Measurements from ENCODE around the gene USP40. TPM values are rescaled to one million over a fixed set of nuclear protein-coding genes. Genes with fewer than 3 reads are reported as not detected.

Gene USP40
- total and polyA plus RNA-seq, 2 of the 8 experiments (the other 6 are each of a cell fraction or from before 2014, with no cell fraction given): 12.0 to 15.7 TPM

GRCh38 chr2:233453111-233453915, 113.3 kb downstream of the USP40 start:
- peaks cover 0 to 6% (median 3%) of the 10 kb centered on the region in 4 experiments; a peak in 3 of 8 replicates for H3K36me3 ChIP-seq (ENCODE audit: control insufficient read depth in 2 of 4, insufficient read depth in 4 of 4, low read length in 3 of 4)
- CTCF ChIA-PET (ENCODE audit: partially characterized antibody): interaction anchor here (0.7 to 1.8 kb wide), 7 partner anchors 9 to 380 kb away, joined by 3 to 6 read pairs (median 4); no protein-coding TSS in a partner anchor

More at GRCh38 chr2:233453111-233453915, 113.3 kb downstream of the USP40 start:
- no peaks in the 10 kb centered on the region for H4K20me1 ChIP-seq (replicated peaks in 1 of 2; ENCODE audit: control insufficient read depth in 1 of 2, insufficient read depth in 2 of 2, low read length in 2 of 2)
- H2BK12ac ChIP-seq (ENCODE audit: low read depth, low read length): no peak overlapping the region
- DNase-seq (ENCODE audit: low read depth in 1 of 2, low spot score in 2 of 2) (no peak), FAIRE-seq (no peak)
- H3K23ac ChIP-seq (ENCODE audit: insufficient read length): no peak overlapping the region
- no peak overlapping the region for H2AFZ ChIP-seq (ENCODE audit: low read length)
- H3K27ac ChIP-seq (ENCODE audit: low read depth, low read length): no peak overlapping the region
- no peak overlapping the region for H3K18ac ChIP-seq (ENCODE audit: extremely low read depth, low read length)
- H4K8ac ChIP-seq (ENCODE audit: extremely low read depth, insufficient read depth, low read length): peak overlapping the region; percentile 43; the same call in 1 of the 2 replicates
- H3K23me2 ChIP-seq (ENCODE audit: low read depth, low read length): no peaks in the 10 kb centered on the region
- H3K9ac ChIP-seq (replicated peaks in 1 of 4; ENCODE audit: extremely low read depth in 1 of 4, low read depth in 3 of 4, low read length in 3 of 4): no peak overlapping the region
- H3K79me2 ChIP-seq (ENCODE audit: control insufficient read depth in 1 of 2, insufficient read depth in 2 of 2, low read length in 2 of 2): no peaks in the 10 kb centered on the region
- H4K91ac ChIP-seq (replicated peaks; ENCODE audit: insufficient read length, low read length): no peak overlapping the region
- no peak overlapping the region for H2BK15ac ChIP-seq (ENCODE audit: low read length)
- H2AK5ac ChIP-seq (ENCODE audit: low read depth, low read length): no peak overlapping the region
- POLR2A ChIA-PET (ENCODE audit: partially characterized antibody): no interaction called here
- WGBS, 2 experiments (ENCODE audit: extremely low coverage in 1 of 2, insufficient coverage in 1 of 2, insufficient read length in 1 of 2, insufficient replicate concordance in 2 of 2, low coverage in 1 of 2, low lambda C conversion rate in 2 of 2, missing lambda C conversion rate in 1 of 2): 86% methylated on average over 9 of the region's 10 CpGs; no CpG with 5 or more reads in 1 of the 2 experiments
- no peak for TF ChIP-seq POLR2AphosphoS5 (IDR thresholded peaks at IDR 0.05; ENCODE audit: low read depth, low read length)
- TF ChIP-seq SIX5 (IDR thresholded peaks at IDR 0.05; ENCODE audit: low read depth, low read length): no peak
- TF ChIP-seq JUN (IDR thresholded peaks at IDR 0.05; ENCODE audit: low read depth, low read length): no peak
- no peak for TF ChIP-seq HDAC6 (IDR thresholded peaks at IDR 0.05; ENCODE audit: low read depth, low read length)
- no peak for TF ChIP-seq RFX5 (IDR thresholded peaks at IDR 0.05; ENCODE audit: borderline replicate concordance, low read depth, low read length)
- TF ChIP-seq PHF8 (conservative IDR thresholded peaks at IDR 0.05; ENCODE audit: low read depth, low read length): no peak
- H3K4me1 ChIP-seq (replicated peaks in 1 of 4; ENCODE audit: control insufficient read depth in 3 of 4, insufficient read depth in 4 of 4, low read length in 3 of 4): no peaks in the 10 kb centered on the region; a peak in 1 of 7 replicates
- no peak overlapping the region for H2BK120ac ChIP-seq (replicated peaks; ENCODE audit: low read depth, low read length)
- no peaks in the 10 kb centered on the region for H3K79me1 ChIP-seq (ENCODE audit: low read depth, low read length)
- H2BK20ac ChIP-seq (ENCODE audit: low read length): no peak overlapping the region
- H3K9me3 ChIP-seq (ENCODE audit: insufficient read depth in 2 of 2, low read depth in 1 of 2, low read length in 1 of 2): no peaks in the 10 kb centered on the region
- no peak overlapping the region for H4K5ac ChIP-seq (ENCODE audit: insufficient read length, low read depth, low read length)
- no peak overlapping the region for H3K14ac ChIP-seq (ENCODE audit: insufficient read length)
- no peak overlapping the region for H3K4me2 ChIP-seq (ENCODE audit: insufficient read depth in 1 of 2, low read depth in 2 of 2, low read length in 2 of 2)
- H3K27me3 ChIP-seq (replicated peaks in 1 of 4; ENCODE audit: control insufficient read depth in 3 of 4, extremely low read depth in 1 of 4, insufficient read depth in 3 of 4, low read length in 3 of 4): no peaks in the 10 kb centered on the region
- no peak overlapping the region for H3K4ac ChIP-seq (replicated peaks; ENCODE audit: insufficient read length, low read depth, low read length)
- H2BK5ac ChIP-seq (ENCODE audit: low read depth, low read length): no peak overlapping the region
- H3K56ac ChIP-seq (replicated peaks; ENCODE audit: insufficient read length, low read depth, low read length): no peak overlapping the region
- H3K4me3 ChIP-seq (ENCODE audit: extremely low read depth in 1 of 4, insufficient read depth in 2 of 4, low read depth in 3 of 4, low read length in 4 of 4): no peak overlapping the region
